Erythroblast (primary cell): ENCODE measurements around the gene SPDL1.

Source experiments
- GATA1 ChIP-seq: IDR thresholded peaks from 2 replicates; pipeline ENCODE4 v1.6.1; 2011; ENCODE audit warnings: low read depth, mild to moderate bottlenecking, control low read depth, low read length, moderate library complexity
- POLR2A ChIP-seq: IDR thresholded peaks from 2 replicates; pipeline ENCODE4 v1.6.1; 2011; ENCODE audit warnings: mild to moderate bottlenecking, low read length

DNA sequence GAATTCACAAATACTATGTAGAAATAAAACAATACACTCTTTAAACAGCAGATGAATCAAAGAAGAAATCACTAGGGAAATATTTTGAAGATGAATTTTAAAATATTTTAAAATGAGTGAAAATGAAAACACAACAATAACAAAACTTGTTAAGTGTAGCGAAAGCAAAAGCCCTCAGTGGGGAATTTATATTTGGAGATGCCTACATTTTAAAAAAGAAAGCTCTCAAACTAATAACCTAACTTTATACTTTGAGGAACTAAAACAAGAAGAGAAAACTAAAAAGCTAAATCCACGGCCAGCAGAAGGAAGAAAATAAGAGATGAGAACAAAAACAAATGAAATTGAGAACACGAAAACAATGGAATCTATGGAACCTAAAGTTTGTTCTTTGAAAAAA is 22.7 kb downstream of the SPDL1 start:
- TF ChIP-seq POLR2A (no peak), GATA1 (no peak)
